ENCODE data around the gene BSN. TPM values are rescaled to one million over a fixed set of nuclear protein-coding genes. Genes with fewer than 3 reads are reported as not detected.

The BSN gene
- total and polyA plus RNA-seq, 2 experiments from 2014 or later: under 0.01 to 0.03 TPM

DNA sequence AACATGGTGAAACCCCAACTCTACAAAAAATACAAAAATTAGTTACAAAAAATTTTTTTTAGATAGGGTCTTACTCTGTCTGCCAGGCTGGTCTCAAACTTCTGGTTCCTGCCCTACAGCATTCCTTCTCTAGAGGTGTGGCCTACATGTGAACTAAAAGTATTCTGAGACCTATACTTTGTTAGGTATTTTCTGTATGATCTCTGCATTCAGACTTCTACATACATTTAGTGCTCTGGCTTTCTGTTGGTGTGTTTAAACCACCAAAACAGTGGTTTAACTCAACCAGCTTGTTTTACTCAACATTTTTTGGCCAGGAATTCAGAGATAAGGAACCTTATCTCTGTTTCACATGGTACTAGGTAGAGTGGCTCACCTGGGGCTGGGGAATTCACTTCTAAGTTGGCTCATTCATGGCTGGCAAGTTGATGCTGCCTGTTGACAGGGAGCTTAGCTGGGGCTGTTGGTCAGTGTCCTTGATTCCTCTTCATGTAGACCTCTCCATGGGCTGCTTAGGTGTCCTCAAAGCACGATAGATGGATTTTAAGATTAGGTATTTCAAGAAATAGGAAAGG, 41.4 kb upstream of the BSN start:
- Histone ChIP-seq H3K4me3 (no peak overlapping the region), H3K4me1 (ENCODE audit: insufficient read depth) (no peaks in the 10 kb centered on the region), H3K27ac (no peak overlapping the region), H3K9me2 (ENCODE audit: insufficient read depth) (no peaks in the 10 kb centered on the region), H2AFZ (no peak overlapping the region), H3K4me2 (ENCODE audit: unreplicated experiment) (no peak overlapping the region), H3K9me3 (ENCODE audit: low read depth) (no peaks in the 10 kb centered on the region), H3K27me3 (replicated peaks; ENCODE audit: insufficient read depth) (no peaks in the 10 kb centered on the region), H3K9ac (no peak overlapping the region), H3K79me2 (ENCODE audit: insufficient read depth) (no peaks in the 10 kb centered on the region), H3F3A (ENCODE audit: insufficient read depth) (no peaks in the 10 kb centered on the region), H4K20me1 (ENCODE audit: insufficient read depth) (no peaks in the 10 kb centered on the region), H3K36me3 (ENCODE audit: low read depth) (peaks cover 4% of the 10 kb centered on the region; the same call in 1 of the 2 replicates)
- no peak for TF ChIP-seq EZH2 (IDR thresholded peaks at IDR 0.05; ENCODE audit: insufficient read depth, poor library complexity, severe bottlenecking)
- TF ChIP-seq EZH2phosphoT487 (IDR thresholded peaks at IDR 0.05; ENCODE audit: insufficient read depth, low read depth): no peak
- 93 to 100% methylated on average over 1 of the region's 1 CpG for WGBS, 2 experiments (ENCODE audit: low coverage in 1 of 2, low lambda C conversion rate in 2 of 2, missing lambda C conversion rate in 2 of 2)
- DNase-seq: no peak
- in situ Hi-C loops (cut with MboI): no loop called here

- no peak overlapping the region for H3K27ac ChIP-seq
- no peak for DNase-seq
- H3K36me3 ChIP-seq (ENCODE audit: low read depth): peaks cover 4% of the 10 kb centered on the region; the same call in 1 of the 2 replicates
- H3K79me2 ChIP-seq (ENCODE audit: insufficient read depth): no peaks in the 10 kb centered on the region
- H3K4me2 ChIP-seq (ENCODE audit: unreplicated experiment): no peak overlapping the region
- no peaks in the 10 kb centered on the region for H3K9me2 ChIP-seq (ENCODE audit: insufficient read depth)
- H3K4me1 ChIP-seq (ENCODE audit: insufficient read depth): no peaks in the 10 kb centered on the region
- H3K4me3 ChIP-seq: no peak overlapping the region
- no peaks in the 10 kb centered on the region for H3F3A ChIP-seq (ENCODE audit: insufficient read depth)
- H2AFZ ChIP-seq: no peak overlapping the region
- in situ Hi-C loops (cut with MboI): no loop called here
- TF ChIP-seq EZH2phosphoT487 (IDR thresholded peaks at IDR 0.05; ENCODE audit: insufficient read depth, low read depth): no peak
- H3K27me3 ChIP-seq (replicated peaks; ENCODE audit: insufficient read depth): no peaks in the 10 kb centered on the region
- 77 to 78% methylated on average over 4 of the region's 4 CpGs for WGBS, 2 experiments (ENCODE audit: low coverage in 1 of 2, low lambda C conversion rate in 2 of 2, missing lambda C conversion rate in 2 of 2)
- H3K9ac ChIP-seq: no peak overlapping the region
- no peaks in the 10 kb centered on the region for H4K20me1 ChIP-seq (ENCODE audit: insufficient read depth)
- no peaks in the 10 kb centered on the region for H3K9me3 ChIP-seq (ENCODE audit: low read depth)
Measured at GRCh38 chr3:49513494-49514124, 40.7 kb upstream of the BSN start.

DNA sequence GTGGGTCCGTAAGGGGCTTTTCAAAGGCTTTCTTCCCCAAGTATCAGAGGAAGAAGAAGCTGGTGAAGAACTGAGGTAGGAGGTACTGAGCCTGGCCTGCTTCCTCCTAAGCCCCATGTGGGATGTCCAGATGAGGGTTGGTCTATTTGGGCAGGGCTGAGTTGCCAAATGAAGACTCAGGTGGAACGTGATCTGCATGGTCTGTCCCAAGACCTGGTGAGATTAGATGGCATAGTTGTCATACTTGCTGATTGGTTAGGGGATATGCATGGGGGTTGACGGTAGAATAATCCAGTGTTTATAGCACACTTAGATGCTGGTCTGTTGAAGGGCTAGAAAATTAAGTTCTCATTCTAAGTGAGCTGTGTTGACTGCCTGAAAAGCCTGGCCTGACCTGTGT, 36.3 kb upstream of the BSN start:
- Histone ChIP-seq H3K4me2 (ENCODE audit: unreplicated experiment) (no peak overlapping the region), H3K9me3 (ENCODE audit: low read depth) (no peaks in the 10 kb centered on the region), H3K27ac (no peak overlapping the region), H2AFZ (no peak overlapping the region), H4K20me1 (ENCODE audit: insufficient read depth) (no peaks in the 10 kb centered on the region), H3K9me2 (ENCODE audit: insufficient read depth) (no peaks in the 10 kb centered on the region), H3K9ac (no peak overlapping the region), H3K79me2 (ENCODE audit: insufficient read depth) (no peaks in the 10 kb centered on the region), H3K27me3 (replicated peaks; ENCODE audit: insufficient read depth) (no peaks in the 10 kb centered on the region), H3K36me3 (ENCODE audit: low read depth) (no peaks in the 10 kb centered on the region), H3K4me1 (ENCODE audit: insufficient read depth) (no peaks in the 10 kb centered on the region), H3K4me3 (no peak overlapping the region), H3F3A (ENCODE audit: insufficient read depth) (no peaks in the 10 kb centered on the region)
- DNase-seq: no peak
- 89 to 93% methylated on average over 3 of the region's 3 CpGs for WGBS, 2 experiments (ENCODE audit: low coverage in 1 of 2, low lambda C conversion rate in 2 of 2, missing lambda C conversion rate in 2 of 2)
- in situ Hi-C loops (cut with MboI): no loop called here
- no peak for TF ChIP-seq EZH2 (IDR thresholded peaks at IDR 0.05; ENCODE audit: insufficient read depth, poor library complexity, severe bottlenecking)
- TF ChIP-seq EZH2phosphoT487 (IDR thresholded peaks at IDR 0.05; ENCODE audit: insufficient read depth, low read depth): no peak

- Histone ChIP-seq H3K4me3 (no peak overlapping the region), H3K27ac (no peak overlapping the region), H3K36me3 (ENCODE audit: low read depth) (no peaks in the 10 kb centered on the region)
Measured at GRCh38 chr3:49518441-49518840, 35.8 kb upstream of the BSN start.

More at GRCh38 chr3:49518441-49518840, 35.8 kb upstream of the BSN start:
- H3K27me3 ChIP-seq (replicated peaks; ENCODE audit: insufficient read depth): no peaks in the 10 kb centered on the region
- H3K4me1 ChIP-seq (ENCODE audit: insufficient read depth): no peaks in the 10 kb centered on the region
- TF ChIP-seq EZH2phosphoT487 (IDR thresholded peaks at IDR 0.05; ENCODE audit: insufficient read depth, low read depth) (no peak), EZH2 (IDR thresholded peaks at IDR 0.05; ENCODE audit: insufficient read depth, poor library complexity, severe bottlenecking) (no peak)
- no peak overlapping the region for H2AFZ ChIP-seq
- no peaks in the 10 kb centered on the region for H3K79me2 ChIP-seq (ENCODE audit: insufficient read depth)
- H3F3A ChIP-seq (ENCODE audit: insufficient read depth): no peaks in the 10 kb centered on the region
- H4K20me1 ChIP-seq (ENCODE audit: insufficient read depth): no peaks in the 10 kb centered on the region
- H3K9ac ChIP-seq: no peak overlapping the region
- DNase-seq: no peak
- H3K4me2 ChIP-seq (ENCODE audit: unreplicated experiment): no peak overlapping the region
- WGBS, 2 experiments (ENCODE audit: low coverage in 1 of 2, low lambda C conversion rate in 2 of 2, missing lambda C conversion rate in 2 of 2): 90 to 98% methylated on average over 5 of the region's 5 CpGs
- H3K9me3 ChIP-seq (ENCODE audit: low read depth): no peaks in the 10 kb centered on the region
- in situ Hi-C loops (cut with MboI): no loop called here
- no peaks in the 10 kb centered on the region for H3K9me2 ChIP-seq (ENCODE audit: insufficient read depth)
